RWPE1 (cell line): ENCODE results near the gene PTPN22.

Source experiments
- CTCF ChIA-PET: fragments of 350-600 bp; sonication (Branson Sonifier 250); formaldehyde crosslinking; extraction: SDS; loops from one replicate; lab custom pipeline; 2021; lab: Yijun Ruan, JAX
- POLR2A ChIA-PET: fragments of 400-600 bp; formaldehyde crosslinking; extraction: SDS; loops from one replicate; lab custom pipeline; 2020; ENCODE audit warnings: antibody characterized with exemption; ENCODE audit not compliant: low non-redundant PET; lab: Yijun Ruan, JAX
- DNase-seq: peaks from one replicate; pipeline ENCODE4 v3.0.0; 2012; ENCODE audit warnings: low spot score
- H3K27ac ChIP-seq: fragments of 450-650 bp; 2 replicates; pipeline ENCODE4 v1.5.1; 2017
- TF ChIP-seq, protein P1 (sequence below): fragments of 450-650 bp; conservative IDR thresholded peaks from 2 replicates; pipeline ENCODE4 v1.5.1; 2017; ENCODE audit warnings: low read depth, mild to moderate bottlenecking

The PTPN22 gene

DNA sequence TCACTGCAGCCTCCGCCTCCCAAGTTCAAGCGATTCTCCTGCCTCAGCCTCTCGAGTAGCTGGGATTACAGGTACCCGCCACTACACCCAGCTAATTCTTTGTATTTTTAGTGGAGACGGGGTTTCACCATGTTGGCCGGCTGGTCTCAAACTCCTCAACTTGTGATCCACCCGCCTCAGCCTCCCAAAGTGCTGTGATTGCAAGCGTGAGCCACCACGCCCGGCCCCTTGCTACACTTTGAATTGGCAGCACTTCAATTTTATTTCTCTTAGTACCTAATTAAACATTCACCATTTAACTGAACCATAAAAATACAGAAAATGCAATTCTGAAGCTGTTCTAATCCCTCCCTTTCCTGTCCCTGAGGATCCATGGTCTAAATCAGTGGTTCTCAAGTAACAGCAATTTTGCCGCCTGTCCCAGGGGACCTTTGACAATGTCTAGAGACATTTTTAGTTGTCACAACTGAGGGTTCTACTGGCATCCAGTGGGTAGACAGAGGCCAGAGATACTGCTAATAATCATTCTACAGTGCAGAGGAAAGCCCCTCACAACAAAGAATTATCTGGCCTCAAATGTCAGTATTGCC lies 20.2 kb upstream of the PTPN22 start:
- ChIA-PET CTCF (interaction anchor here (0.6 kb wide), 3 partner anchors 10 to 357 kb away, joined by 3 read pairs; no protein-coding TSS in a partner anchor), POLR2A (interaction anchor here (0.7 kb wide), 1 partner anchor 14 kb away, joined by 7 read pairs; no protein-coding TSS in a partner anchor)
- DNase-seq = no peak
- TF ChIP-seq, protein P1, sequence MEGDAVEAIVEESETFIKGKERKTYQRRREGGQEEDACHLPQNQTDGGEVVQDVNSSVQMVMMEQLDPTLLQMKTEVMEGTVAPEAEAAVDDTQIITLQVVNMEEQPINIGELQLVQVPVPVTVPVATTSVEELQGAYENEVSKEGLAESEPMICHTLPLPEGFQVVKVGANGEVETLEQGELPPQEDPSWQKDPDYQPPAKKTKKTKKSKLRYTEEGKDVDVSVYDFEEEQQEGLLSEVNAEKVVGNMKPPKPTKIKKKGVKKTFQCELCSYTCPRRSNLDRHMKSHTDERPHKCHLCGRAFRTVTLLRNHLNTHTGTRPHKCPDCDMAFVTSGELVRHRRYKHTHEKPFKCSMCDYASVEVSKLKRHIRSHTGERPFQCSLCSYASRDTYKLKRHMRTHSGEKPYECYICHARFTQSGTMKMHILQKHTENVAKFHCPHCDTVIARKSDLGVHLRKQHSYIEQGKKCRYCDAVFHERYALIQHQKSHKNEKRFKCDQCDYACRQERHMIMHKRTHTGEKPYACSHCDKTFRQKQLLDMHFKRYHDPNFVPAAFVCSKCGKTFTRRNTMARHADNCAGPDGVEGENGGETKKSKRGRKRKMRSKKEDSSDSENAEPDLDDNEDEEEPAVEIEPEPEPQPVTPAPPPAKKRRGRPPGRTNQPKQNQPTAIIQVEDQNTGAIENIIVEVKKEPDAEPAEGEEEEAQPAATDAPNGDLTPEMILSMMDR = no peak
- no peak overlapping the region for H3K27ac ChIP-seq

DNA sequence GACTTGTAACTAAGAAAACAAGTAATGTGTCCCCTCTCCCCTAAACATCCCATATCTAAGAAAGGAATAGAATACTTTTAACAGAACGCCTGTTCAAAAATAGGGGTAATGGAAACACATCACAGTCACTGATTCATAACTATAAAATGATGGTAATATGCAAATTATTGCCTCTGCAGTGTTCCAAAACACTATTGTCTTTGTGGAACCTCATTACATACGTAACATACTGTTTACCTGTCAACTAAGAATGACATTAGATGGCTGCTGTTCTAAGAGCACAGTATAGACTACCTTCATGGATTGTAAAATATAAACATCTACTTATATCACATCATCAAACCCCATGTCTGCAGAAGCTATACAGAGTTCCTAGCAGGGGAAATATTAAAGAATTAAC lies 19.3 kb upstream of the PTPN22 start:
- no peak overlapping the region for H3K27ac ChIP-seq
- CTCF ChIA-PET = interaction anchor here (0.6 to 0.7 kb wide), 3 partner anchors 9 to 358 kb away, joined by 3 to 4 read pairs (median 3); no protein-coding TSS in a partner anchor
- no peak for DNase-seq
- TF ChIP-seq, protein P1 = no peak
- POLR2A ChIA-PET = interaction anchor here (0.7 kb wide), 1 partner anchor 13 kb away, joined by 7 read pairs; no protein-coding TSS in a partner anchor

GRCh38 chr1:113887402-113888175 lies 16.1 kb upstream of the PTPN22 start, which contains the start of gene BCL2L15:
Gene BCL2L15 (minus strand): TSS chr1:113887581. CDS start chr1:113887375, 206 bp downstream.
- no peak within 1 kb of the TSS for H3K27ac ChIP-seq
- peak; percentile 5 for DNase-seq
- ChIA-PET CTCF (interaction anchor here (0.6 kb wide), 1 partner anchor 23 kb away, joined by 3 read pairs; no protein-coding TSS in a partner anchor), POLR2A (no interaction called here)
- TF ChIP-seq, protein P1 = no peak

DNA sequence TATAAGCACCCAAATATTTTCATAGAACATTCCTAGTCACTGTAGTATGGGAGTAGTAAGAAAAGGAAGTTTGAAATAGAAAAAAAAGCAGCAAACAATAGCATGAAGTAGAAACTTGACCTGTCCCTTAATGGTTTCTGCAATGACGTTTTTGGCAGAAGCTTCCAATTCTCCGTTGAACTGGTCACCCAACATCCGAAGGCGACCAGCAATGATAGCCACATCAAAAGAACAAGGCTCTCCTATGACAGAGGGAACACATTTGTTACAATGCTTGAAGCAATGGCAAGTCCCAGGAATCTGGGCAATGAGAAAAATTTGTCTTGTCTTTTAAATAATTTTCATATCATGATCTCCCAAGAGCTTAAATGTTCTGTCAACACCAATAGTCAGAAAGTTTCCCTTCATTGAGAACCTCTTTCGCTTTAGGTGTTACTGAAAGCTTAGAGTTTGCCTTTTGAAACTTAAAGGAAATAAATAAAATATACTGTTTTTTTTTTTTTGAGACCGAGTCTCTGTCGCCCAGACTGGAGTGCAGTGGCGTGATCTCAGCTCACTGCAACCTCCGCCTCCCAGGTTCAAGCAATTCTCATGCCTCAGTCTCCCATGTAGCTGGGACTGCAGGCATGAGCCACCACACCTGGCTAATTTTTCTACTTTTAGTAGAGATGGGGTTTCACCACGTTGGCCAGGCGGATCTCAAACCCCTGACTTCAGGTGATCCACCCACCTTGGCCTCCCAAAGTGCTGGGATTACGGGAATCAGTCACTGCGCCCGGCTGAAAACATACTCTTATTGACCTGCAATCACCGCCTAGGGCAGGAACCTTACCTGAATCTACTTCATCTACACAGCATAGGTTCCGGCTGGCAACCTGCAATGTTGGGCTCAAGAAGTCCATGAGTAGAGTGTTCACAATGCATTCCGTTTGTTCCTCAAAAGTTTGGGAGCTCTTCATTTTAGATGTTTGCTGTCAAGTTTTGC lies 15.2 kb upstream of the PTPN22 start:
- DNase-seq = no peak
- ChIA-PET POLR2A (no interaction called here), CTCF (interaction anchor here (0.6 kb wide), 1 partner anchor 24 kb away, joined by 3 read pairs; no protein-coding TSS in a partner anchor)
- TF ChIP-seq, protein P1 = no peak
- H3K27ac ChIP-seq = no peak overlapping the region

GRCh38 chr1:113881661-113882060 lies 10.1 kb upstream of the PTPN22 start:
- TF ChIP-seq, protein P1 = no peak
- DNase-seq = no peak
- ChIA-PET POLR2A (no interaction called here), CTCF (interaction anchor here (0.6 to 0.8 kb wide), 3 partner anchors 10 to 128 kb away, joined by 3 to 5 read pairs (median 4); no protein-coding TSS in a partner anchor)
- H3K27ac ChIP-seq = no peak overlapping the region
